H9 (cell line): ENCODE results near the gene PPP3CA. TPM values are rescaled to one million over a fixed set of nuclear protein-coding genes. Genes with fewer than 3 reads are reported as not detected.

Source experiments
- DNase-seq: peaks from one replicate; pipeline ENCODE4 v3.0.0-alpha.2; 2017
- H2AFZ ChIP-seq: one replicate; pipeline ENCODE4 v1.6.1; 2013; ENCODE audit warnings: mild to moderate bottlenecking, low read length, control low read depth, moderate library complexity
- H2AK5ac ChIP-seq: 2 replicates; pipeline ENCODE4 v1.6.1; 2013; ENCODE audit warnings: low read length, control low read depth, mixed read lengths; ENCODE audit not compliant: insufficient read length
- H2BK120ac ChIP-seq: one replicate; pipeline ENCODE4 v1.6.1; 2013; ENCODE audit warnings: low read depth, mild to moderate bottlenecking, low read length, control low read depth, inconsistent platforms; ENCODE audit not compliant: poor library complexity, severe bottlenecking
- H2BK12ac ChIP-seq: 2 replicates; pipeline ENCODE4 v1.6.1; 2013; ENCODE audit warnings: low read length, control low read depth, mixed read lengths, low read depth; ENCODE audit not compliant: insufficient read length
- H2BK15ac ChIP-seq: 2 replicates; pipeline ENCODE4 v1.6.1; 2013; ENCODE audit warnings: low read depth, low read length, control low read depth
- H2BK20ac ChIP-seq: one replicate; pipeline ENCODE4 v1.6.1; 2013; ENCODE audit warnings: low read depth, mild to moderate bottlenecking, low read length, control low read depth, inconsistent platforms; ENCODE audit not compliant: poor library complexity, severe bottlenecking
- H2BK5ac ChIP-seq: 2 replicates; pipeline ENCODE4 v1.6.1; 2013; ENCODE audit warnings: low read length, control low read depth, mixed read lengths; ENCODE audit not compliant: insufficient read length
- H3K14ac ChIP-seq: 2 replicates; pipeline ENCODE4 v1.6.1; 2013; ENCODE audit warnings: low read length, control low read depth; ENCODE audit not compliant: insufficient read depth
- H3K18ac ChIP-seq: 2 replicates; pipeline ENCODE4 v1.6.1; 2013; ENCODE audit warnings: low read depth, mild to moderate bottlenecking, mixed read lengths, low read length, control low read depth; ENCODE audit not compliant: insufficient read length
- H3K23ac ChIP-seq: 2 replicates; pipeline ENCODE4 v1.6.1; 2013; ENCODE audit warnings: low read length, control low read depth, mixed read lengths, low read depth; ENCODE audit not compliant: insufficient read length
- H3K23me2 ChIP-seq: 2 replicates; pipeline ENCODE4 v1.6.1; 2013; ENCODE audit warnings: low read depth, mild to moderate bottlenecking, mixed read lengths, low read length, control low read depth; ENCODE audit not compliant: insufficient read length, poor library complexity, severe bottlenecking
- H3K27ac ChIP-seq: 2 replicates; pipeline ENCODE4 v1.5.1; 2013; ENCODE audit warnings: low read length, control low read depth, mixed read lengths, low read depth; ENCODE audit not compliant: insufficient read length
- H3K27me3 ChIP-seq: 2 replicates; pipeline ENCODE4 v1.6.1; 2013; ENCODE audit warnings: low read length, control low read depth, inconsistent platforms; ENCODE audit not compliant: insufficient read depth
- H3K4ac ChIP-seq: 2 replicates; pipeline ENCODE4 v1.6.1; 2013; ENCODE audit warnings: low read depth, mild to moderate bottlenecking, control low read depth, inconsistent platforms, low read length, moderate library complexity
- H3K4me1 ChIP-seq: 2 replicates; pipeline ENCODE4 v1.6.1; 2013; ENCODE audit warnings: low read length, control low read depth, inconsistent platforms; ENCODE audit not compliant: insufficient read depth
- H3K4me2 ChIP-seq: 2 replicates; pipeline ENCODE4 v1.6.1; 2013; ENCODE audit warnings: low read length, control low read depth, mixed read lengths; ENCODE audit not compliant: insufficient read length, insufficient read depth
- H3K56ac ChIP-seq: 2 replicates; pipeline ENCODE4 v1.6.1; 2013; ENCODE audit warnings: low read depth, mild to moderate bottlenecking, mixed read lengths, low read length, control low read depth; ENCODE audit not compliant: insufficient read length
- H3K79me1 ChIP-seq: 2 replicates; pipeline ENCODE4 v1.6.1; 2013; ENCODE audit warnings: low read depth, mild to moderate bottlenecking, moderate library complexity, low read length, control low read depth, inconsistent platforms; ENCODE audit not compliant: insufficient read depth, poor library complexity, severe bottlenecking
- H3K79me2 ChIP-seq: 2 replicates; pipeline ENCODE4 v1.6.1; 2013; ENCODE audit warnings: low read length, control low read depth, inconsistent platforms; ENCODE audit not compliant: insufficient read depth
- H3K9ac ChIP-seq: 2 replicates; pipeline ENCODE4 v1.6.1; 2013; ENCODE audit warnings: low read length, control low read depth, mixed read lengths; ENCODE audit not compliant: insufficient read length; ENCODE audit errors: extremely low read depth
- H3K9me3 ChIP-seq: one replicate; pipeline ENCODE4 v1.6.1; 2013; ENCODE audit warnings: low read depth, low read length, inconsistent platforms; ENCODE audit not compliant: control insufficient read depth
- H3T11ph ChIP-seq: one replicate; pipeline ENCODE4 v1.6.1; 2013; ENCODE audit warnings: mild to moderate bottlenecking, low read length, control low read depth, inconsistent platforms
- H4K20me1 ChIP-seq: one replicate; pipeline ENCODE4 v1.6.1; 2013; ENCODE audit not compliant: control insufficient read depth, insufficient read length, insufficient read depth
- H4K5ac ChIP-seq: 2 replicates; pipeline ENCODE4 v1.6.1; 2013; ENCODE audit warnings: low read depth, mild to moderate bottlenecking, mixed read lengths, low read length, control low read depth; ENCODE audit not compliant: insufficient read length
- H4K8ac ChIP-seq: replicated peaks from 2 replicates; pipeline ENCODE4 v1.6.1; 2013; ENCODE audit warnings: low read length, control low read depth, mixed read lengths, low read depth; ENCODE audit not compliant: insufficient read length
- H4K91ac ChIP-seq: 2 replicates; pipeline ENCODE4 v1.6.1; 2013; ENCODE audit warnings: low read depth, mild to moderate bottlenecking, moderate library complexity, mixed read lengths, low read length, control low read depth; ENCODE audit not compliant: insufficient read length
- H3K27ac Mint-ChIP-seq, 3 experiments: 2 replicates in 2 of 3; 3 replicates in 1 of 3; pipeline ENCODE4 v1.8.0; 2020 to 2021; ENCODE audit warnings: mixed read lengths in 3 of 3, mild to moderate bottlenecking in 1 of 3, moderate library complexity in 1 of 3
- H3K27me3 Mint-ChIP-seq: 2 replicates; pipeline ENCODE4 v1.8.0; 2021; ENCODE audit warnings: low read depth, mild to moderate bottlenecking, moderate library complexity, mixed read lengths
- H3K36me3 Mint-ChIP-seq, 3 experiments: 2 replicates in 2 of 3; 3 replicates in 1 of 3; pipeline ENCODE4 v1.8.0; 2020 to 2021; ENCODE audit warnings: low read depth in 3 of 3, mixed read lengths in 3 of 3; ENCODE audit not compliant: insufficient read depth in 1 of 3
- H3K4me1 Mint-ChIP-seq, 2 experiments: 2 replicates each; pipeline ENCODE4 v1.8.0; 2020; ENCODE audit warnings: mixed read lengths in 2 of 2
- H3K4me3 Mint-ChIP-seq, 2 experiments: 2 replicates in 1 of 2; 3 replicates in 1 of 2; pipeline ENCODE4 v1.8.0; 2020 to 2021; ENCODE audit warnings: mild to moderate bottlenecking in 2 of 2, mixed read lengths in 2 of 2, moderate library complexity in 1 of 2
- H3K9me3 Mint-ChIP-seq, 2 experiments: 2 replicates in 1 of 2; 3 replicates in 1 of 2; pipeline ENCODE4 v1.8.0; 2020; ENCODE audit warnings: mild to moderate bottlenecking in 2 of 2, mixed read lengths in 2 of 2, moderate library complexity in 1 of 2
- CTCF ChIP-seq: fragments of 200-600 bp; sonication (generic); conservative IDR thresholded peaks from 3 replicates; pipeline ENCODE4 v1.8.0; 2021; ENCODE audit warnings: antibody characterized with exemption, mild to moderate bottlenecking
- WGBS: extraction: QIAGEN DNeasy Blood & Tissue Kit; methylation state at CpG from one replicate; pipeline ENCODE4 v1.1.7; 2013; ENCODE audit warnings: missing lambda C conversion rate, low lambda C conversion rate, mixed read lengths; ENCODE audit not compliant: insufficient read length; ENCODE audit errors: extremely low coverage; 5-methylcytosine and 5-hydroxymethylcytosine counted together
- total RNA-seq: library from RNA; stranded (reverse); gene quantifications from 2 replicates; pipeline ENCODE4 v1.2.1, GENCODE V29; 2021

The PPP3CA gene
- total RNA-seq, 1 experiment from 2014 or later, result 16.8 TPM

- Histone ChIP-seq H3K18ac (no peak overlapping the region), H3K79me2 (no peaks in the 10 kb centered on the region), H3K4me2 (no peak overlapping the region), H4K20me1 (no peaks in the 10 kb centered on the region), H3K27ac (no peak overlapping the region), H2BK120ac (no peak overlapping the region), H3T11ph (no peak overlapping the region), H3K9ac (no peak overlapping the region), H2BK12ac (no peak overlapping the region), H2BK5ac (no peak overlapping the region), H3K9me3 (no peaks in the 10 kb centered on the region), H2BK20ac (no peak overlapping the region), H3K27me3 (no peaks in the 10 kb centered on the region), H4K91ac (no peak overlapping the region), H2BK15ac (no peak overlapping the region), H3K79me1 (no peaks in the 10 kb centered on the region), H2AK5ac (no peak overlapping the region), H4K5ac (no peak overlapping the region), H2AFZ (no peak overlapping the region), H3K14ac (no peak overlapping the region), H3K56ac (no peak overlapping the region), H4K8ac (no peak overlapping the region), H3K4me1 (no peaks in the 10 kb centered on the region), H3K23me2 (no peaks in the 10 kb centered on the region), H3K23ac (no peak overlapping the region), H3K4ac (no peak overlapping the region)
- Mint-ChIP-seq H3K4me1 (peaks cover 10 to 17% of the 10 kb centered on the region in 2 experiments), H3K27ac (no peak overlapping the region), H3K9me3 (no peaks in the 10 kb centered on the region), H3K4me3 (no peak overlapping the region), H3K36me3 (no peaks in the 10 kb centered on the region), H3K27me3 (peaks cover 7% of the 10 kb centered on the region)
- TF ChIP-seq CTCF, result no peak
- no peak for DNase-seq
- whole genome bisulfite sequencing, result no CpG with 5 or more reads among the region's 4 CpGs
Observed at GRCh38 chr4:101115887-101116286, 231.4 kb downstream of the PPP3CA start.
